ENCODE results near the gene KRT17.
A peak's percentile ranks its signal among the peaks of the same experiment; 100 is the strongest.

Gene KRT17

DNA sequence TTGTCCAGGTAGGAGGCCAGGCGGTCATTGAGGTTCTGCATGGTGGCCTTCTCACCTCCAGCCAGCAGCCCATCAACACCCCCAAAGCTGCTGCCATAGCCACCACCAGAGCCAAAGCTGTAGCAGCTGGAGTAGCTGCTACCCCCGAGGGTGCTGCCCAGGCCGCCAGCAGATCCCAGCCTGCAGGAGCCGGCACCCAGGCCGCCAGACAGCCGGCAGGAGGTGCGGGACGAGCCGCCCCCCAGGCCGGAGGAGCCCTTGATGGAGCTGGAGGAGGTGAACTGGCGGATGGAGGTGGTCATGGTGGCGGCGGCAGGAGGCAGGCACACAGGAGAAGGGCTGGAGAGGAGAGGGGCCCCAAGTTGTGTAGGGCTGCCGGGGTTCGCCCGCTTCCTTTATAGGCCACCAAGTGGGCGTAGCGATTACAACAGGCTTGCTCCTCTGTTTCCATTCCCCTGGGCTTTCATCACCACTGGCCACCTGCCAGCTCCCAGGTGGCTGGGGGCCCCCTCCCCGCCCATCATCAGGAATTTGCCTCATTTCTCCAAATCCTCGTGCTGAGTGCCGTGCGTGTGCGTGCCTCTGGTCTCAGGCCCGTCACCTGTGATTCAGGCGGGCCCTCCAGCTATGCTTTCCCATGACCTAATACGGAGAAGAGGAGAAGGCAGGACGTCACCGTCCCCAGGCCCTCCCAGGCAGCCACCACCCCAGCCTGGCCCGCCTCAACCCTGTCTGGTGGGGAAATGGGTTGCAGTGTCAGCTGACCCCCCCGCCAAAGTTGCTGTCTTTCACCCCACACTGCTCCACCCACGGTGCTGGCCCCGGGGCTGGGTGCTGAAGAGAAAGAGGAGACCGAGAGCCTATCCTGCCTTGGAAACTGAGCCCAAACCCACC is at the start of gene KRT17:
TSS of gene KRT17 (minus strand) at position 368 of the 894 bp plus-strand sequence. CDS start at position 302, 66 bp downstream.
- Histone ChIP-seq H3K4me1 (ENCODE audit: control insufficient read depth, insufficient read depth, low read length, unreplicated experiment) (no peaks in the 10 kb centered on the region), H3K27ac (ENCODE audit: low read depth, low read length) (no peak within 1 kb of the TSS), H2AFZ (ENCODE audit: low read length, unreplicated experiment) (no peak within 1 kb of the TSS), H3K36me3 (ENCODE audit: insufficient read depth, low read length) (no peaks in the 10 kb centered on the region), H3K4me3 (ENCODE audit: low read depth, low read length) (no peak within 1 kb of the TSS), H3K79me2 (ENCODE audit: control insufficient read depth, insufficient read depth, low read length, unreplicated experiment) (no peaks in the 10 kb centered on the region), H3K27me3 (ENCODE audit: insufficient read depth, low read length) (no peaks in the 10 kb centered on the region)

DNA sequence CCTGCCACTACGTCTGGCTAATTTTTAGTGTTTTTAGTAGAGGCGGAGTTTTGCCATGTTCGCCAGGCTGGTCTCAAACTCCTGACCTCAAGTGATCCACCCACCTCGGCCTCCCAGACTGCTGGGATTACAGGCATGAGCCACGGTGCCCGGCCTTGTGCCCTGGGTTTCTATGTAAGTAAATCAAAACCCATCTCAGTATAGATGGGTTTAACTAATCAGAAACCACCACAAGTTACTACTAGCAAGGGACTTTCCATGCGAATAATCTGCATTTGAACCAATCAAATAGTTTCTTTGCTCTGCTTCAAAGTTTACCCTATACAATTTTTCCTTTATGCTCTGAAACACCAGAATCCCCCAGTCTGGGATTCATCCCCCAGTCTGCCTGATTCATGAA is 47.8 kb upstream of the KRT17 start:
- H2AFZ ChIP-seq (ENCODE audit: low read length, unreplicated experiment), result no peak overlapping the region
- H3K27ac ChIP-seq (ENCODE audit: low read depth, low read length), result no peak overlapping the region
- peaks cover 5% of the 10 kb centered on the region for H3K4me1 ChIP-seq (ENCODE audit: control insufficient read depth, insufficient read depth, low read length, unreplicated experiment)
- no peaks in the 10 kb centered on the region for H3K79me2 ChIP-seq (ENCODE audit: control insufficient read depth, insufficient read depth, low read length, unreplicated experiment)
- no peaks in the 10 kb centered on the region for H3K36me3 ChIP-seq (ENCODE audit: insufficient read depth, low read length)
- no peak overlapping the region for H3K4me3 ChIP-seq (ENCODE audit: low read depth, low read length)
- no peaks in the 10 kb centered on the region for H3K27me3 ChIP-seq (ENCODE audit: insufficient read depth, low read length)

DNA sequence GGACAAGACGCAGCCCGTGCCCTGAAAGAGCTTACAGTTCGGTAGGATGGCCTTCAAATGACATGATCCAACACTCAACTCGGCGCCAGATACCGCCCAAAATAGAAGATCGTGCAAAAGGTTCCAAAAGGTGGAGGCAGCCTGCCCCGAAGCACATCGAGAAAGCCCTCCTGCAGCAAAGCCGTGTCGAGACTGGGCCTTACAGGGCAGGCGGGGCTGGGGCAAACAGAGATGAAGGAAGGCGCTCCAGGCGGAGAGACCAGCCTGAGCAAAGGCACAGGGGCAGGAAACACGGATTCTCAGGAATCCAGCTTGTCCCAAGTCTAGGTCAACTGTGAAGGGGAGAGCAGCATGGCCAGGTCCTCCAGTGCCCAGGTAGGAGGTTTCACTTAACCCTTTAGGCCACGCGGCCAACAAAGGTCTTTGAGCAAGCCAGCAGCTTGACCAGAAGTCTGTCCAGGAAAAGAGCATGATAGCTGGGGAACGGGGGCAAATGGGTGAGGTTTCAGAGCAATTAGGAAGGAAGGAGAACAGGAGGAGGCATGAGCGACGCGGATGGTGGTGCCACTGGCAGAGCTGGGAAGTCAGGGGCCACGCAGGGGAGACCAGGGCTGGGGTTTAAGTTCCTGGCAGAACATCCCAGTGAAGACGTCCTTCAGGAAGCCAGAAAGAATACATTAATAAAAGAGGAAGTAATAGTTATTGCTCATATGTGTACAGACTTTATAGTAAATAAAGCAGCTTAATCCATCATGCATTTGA is 43.1 kb upstream of the KRT17 start:
- no peaks in the 10 kb centered on the region for H3K27me3 ChIP-seq (ENCODE audit: insufficient read depth, low read length)
- no peaks in the 10 kb centered on the region for H3K36me3 ChIP-seq (ENCODE audit: insufficient read depth, low read length)
- peak overlapping the region; percentile 77; the same call in 1 of the 2 replicates for H3K4me3 ChIP-seq (ENCODE audit: low read depth, low read length)
- H2AFZ ChIP-seq (ENCODE audit: low read length, unreplicated experiment), result peak overlapping the region; percentile 65
- no peak overlapping the region for H3K27ac ChIP-seq (ENCODE audit: low read depth, low read length)
- H3K79me2 ChIP-seq (ENCODE audit: control insufficient read depth, insufficient read depth, low read length, unreplicated experiment), result no peaks in the 10 kb centered on the region
- peaks cover 6% of the 10 kb centered on the region for H3K4me1 ChIP-seq (ENCODE audit: control insufficient read depth, insufficient read depth, low read length, unreplicated experiment)

DNA sequence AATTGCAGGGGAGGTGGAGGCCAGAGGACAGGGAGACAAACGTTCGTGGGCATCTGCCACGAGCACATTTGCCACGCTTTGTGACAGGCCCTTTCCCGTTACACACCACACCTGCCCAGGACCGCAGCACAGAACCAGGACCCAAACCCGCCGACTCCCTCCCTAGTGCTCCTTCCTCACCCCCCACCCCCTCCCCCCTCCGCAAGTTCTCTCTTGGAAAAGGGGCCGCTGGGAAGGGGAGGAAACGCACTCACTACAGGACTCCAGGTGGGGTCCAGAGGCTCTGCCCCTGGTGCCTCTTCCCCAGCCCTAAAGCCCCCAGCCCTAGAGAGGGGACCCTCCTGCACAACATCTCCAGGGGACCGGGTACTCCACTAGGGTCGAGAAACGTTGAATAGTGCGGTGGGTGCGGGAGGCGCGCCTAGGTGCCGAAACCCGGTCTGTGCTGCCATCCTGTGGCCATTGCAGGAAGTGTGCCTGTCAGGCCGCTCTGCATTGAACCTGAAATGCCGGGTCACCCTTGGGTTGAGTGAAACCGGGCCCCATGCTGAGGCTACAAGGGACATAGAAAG is 42.4 kb upstream of the KRT17 start:
- peak overlapping the region; percentile 87 for H2AFZ ChIP-seq (ENCODE audit: low read length, unreplicated experiment)
- no peaks in the 10 kb centered on the region for H3K36me3 ChIP-seq (ENCODE audit: insufficient read depth, low read length)
- H3K79me2 ChIP-seq (ENCODE audit: control insufficient read depth, insufficient read depth, low read length, unreplicated experiment), result no peaks in the 10 kb centered on the region
- peak overlapping the region; percentile 77 for H3K4me3 ChIP-seq (ENCODE audit: low read depth, low read length)
- H3K4me1 ChIP-seq (ENCODE audit: control insufficient read depth, insufficient read depth, low read length, unreplicated experiment), result peaks cover 6% of the 10 kb centered on the region
- no peaks in the 10 kb centered on the region for H3K27me3 ChIP-seq (ENCODE audit: insufficient read depth, low read length)
- H3K27ac ChIP-seq (ENCODE audit: low read depth, low read length), result peak overlapping the region; percentile 81

DNA sequence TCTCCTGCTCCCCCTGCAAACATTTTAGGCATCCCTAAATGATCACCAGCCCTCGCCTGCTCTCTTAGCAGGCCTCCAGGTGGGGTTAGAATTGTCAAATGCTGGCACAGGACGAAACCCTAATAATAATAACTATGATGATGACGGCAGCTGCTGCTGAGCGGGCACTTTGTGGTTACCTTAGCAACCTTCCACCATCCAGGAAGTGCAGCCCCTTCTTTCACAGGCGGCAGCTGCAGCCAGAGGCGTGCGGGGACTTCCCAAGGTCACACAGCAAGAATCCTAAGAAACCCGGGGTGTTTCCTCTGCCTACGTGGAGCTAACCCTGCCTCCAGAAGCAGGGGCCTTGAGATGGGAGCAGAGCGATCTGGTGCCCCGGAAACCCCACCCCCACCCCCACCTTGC is 41.9 kb upstream of the KRT17 start:
- peak overlapping the region; percentile 81 for H3K27ac ChIP-seq (ENCODE audit: low read depth, low read length)
- H2AFZ ChIP-seq (ENCODE audit: low read length, unreplicated experiment), result peak overlapping the region; percentile 87
- H3K36me3 ChIP-seq (ENCODE audit: insufficient read depth, low read length), result no peaks in the 10 kb centered on the region
- no peaks in the 10 kb centered on the region for H3K27me3 ChIP-seq (ENCODE audit: insufficient read depth, low read length)
- H3K79me2 ChIP-seq (ENCODE audit: control insufficient read depth, insufficient read depth, low read length, unreplicated experiment), result no peaks in the 10 kb centered on the region
- H3K4me1 ChIP-seq (ENCODE audit: control insufficient read depth, insufficient read depth, low read length, unreplicated experiment), result peaks cover 6% of the 10 kb centered on the region
- peak overlapping the region; percentile 77 for H3K4me3 ChIP-seq (ENCODE audit: low read depth, low read length)

DNA sequence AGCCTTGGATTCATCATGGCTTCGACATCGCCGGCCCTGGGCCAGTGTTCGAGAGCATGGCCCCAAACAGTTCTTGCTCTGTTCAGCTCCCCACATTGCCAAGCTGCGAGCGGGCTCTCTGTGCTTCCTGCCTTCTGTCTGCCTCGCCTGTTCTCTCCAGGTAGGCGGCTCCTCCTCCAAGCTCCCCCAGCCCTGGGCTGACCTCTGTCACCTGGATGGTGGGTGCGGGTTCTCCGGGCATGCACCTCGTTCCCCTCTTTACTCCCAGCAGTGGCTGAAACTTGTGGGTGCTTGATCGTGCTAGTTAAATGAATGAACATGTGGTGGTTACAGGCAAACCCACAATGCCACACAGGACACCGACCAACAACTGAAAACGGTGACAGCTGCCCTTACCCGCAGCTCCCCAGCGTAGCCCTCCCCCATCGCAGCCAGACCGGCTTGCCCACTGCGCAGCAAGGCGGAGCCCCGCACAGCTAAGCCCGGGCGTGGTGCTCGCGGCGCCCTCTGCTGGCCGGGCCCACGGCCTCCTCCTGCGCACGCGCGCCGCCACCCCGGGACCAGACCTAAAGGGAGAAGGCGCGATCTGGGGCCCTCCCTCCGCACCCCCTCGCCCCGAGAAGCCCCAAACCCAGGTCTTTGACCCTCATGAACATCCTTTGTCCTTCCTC is 41.3 kb upstream of the KRT17 start:
- peaks cover 6% of the 10 kb centered on the region for H3K4me1 ChIP-seq (ENCODE audit: control insufficient read depth, insufficient read depth, low read length, unreplicated experiment)
- peak overlapping the region; percentile 77 for H3K4me3 ChIP-seq (ENCODE audit: low read depth, low read length)
- H3K79me2 ChIP-seq (ENCODE audit: control insufficient read depth, insufficient read depth, low read length, unreplicated experiment), result no peaks in the 10 kb centered on the region
- H3K36me3 ChIP-seq (ENCODE audit: insufficient read depth, low read length), result no peaks in the 10 kb centered on the region
- peak overlapping the region; percentile 81 for H3K27ac ChIP-seq (ENCODE audit: low read depth, low read length)
- peak overlapping the region; percentile 87 for H2AFZ ChIP-seq (ENCODE audit: low read length, unreplicated experiment)
- H3K27me3 ChIP-seq (ENCODE audit: insufficient read depth, low read length), result no peaks in the 10 kb centered on the region

DNA sequence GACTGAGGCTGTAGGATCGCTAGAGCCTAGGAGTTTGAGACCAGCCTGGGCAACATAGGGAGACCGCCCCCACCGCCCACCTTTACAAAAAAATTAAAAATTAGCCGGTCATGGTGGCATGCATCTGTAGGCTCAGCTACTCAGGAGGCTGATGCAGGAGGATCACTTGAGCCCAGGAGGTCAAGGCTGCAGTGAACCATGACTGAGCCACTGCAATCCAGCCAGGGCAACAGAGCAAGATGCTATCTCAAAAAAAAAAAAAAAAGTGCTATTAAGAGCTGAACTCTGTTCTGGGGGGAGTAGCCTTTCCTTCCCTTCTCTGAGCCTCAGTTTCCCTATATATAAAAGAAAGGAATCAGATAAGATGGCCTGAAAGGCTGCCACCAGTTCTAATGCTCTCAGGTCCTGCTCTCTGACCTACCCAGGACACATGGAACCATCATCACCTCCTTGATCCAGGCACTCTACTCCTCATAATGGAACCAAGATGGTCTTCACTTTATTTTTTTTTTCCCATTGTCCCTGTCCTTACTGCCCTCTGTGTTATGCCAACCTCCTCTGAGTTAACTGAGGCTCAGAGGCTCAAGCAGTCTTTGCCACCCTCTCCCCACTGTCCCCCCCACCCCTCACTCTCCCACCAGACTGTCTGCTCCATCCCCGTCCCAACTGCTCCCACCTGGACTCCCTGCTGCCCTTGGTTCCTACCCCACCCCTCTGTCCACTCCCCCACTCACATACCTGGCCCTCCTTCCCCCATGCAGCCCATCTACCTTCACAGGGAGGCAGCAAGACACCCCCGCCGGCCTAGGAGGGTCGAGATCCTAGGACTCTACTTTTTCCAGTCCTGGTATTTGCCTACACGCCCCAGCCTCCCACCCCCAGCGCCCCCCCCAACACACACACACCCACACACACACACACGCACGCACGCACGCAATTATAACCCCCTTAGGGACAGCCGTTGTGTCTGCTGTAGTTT is 40.5 kb upstream of the KRT17 start:
- H3K27ac ChIP-seq (ENCODE audit: low read depth, low read length), result no peak overlapping the region
- no peaks in the 10 kb centered on the region for H3K79me2 ChIP-seq (ENCODE audit: control insufficient read depth, insufficient read depth, low read length, unreplicated experiment)
- no peaks in the 10 kb centered on the region for H3K27me3 ChIP-seq (ENCODE audit: insufficient read depth, low read length)
- peak overlapping the region; percentile 77 for H3K4me3 ChIP-seq (ENCODE audit: low read depth, low read length)
- no peaks in the 10 kb centered on the region for H3K36me3 ChIP-seq (ENCODE audit: insufficient read depth, low read length)
- peaks cover 6% of the 10 kb centered on the region for H3K4me1 ChIP-seq (ENCODE audit: control insufficient read depth, insufficient read depth, low read length, unreplicated experiment)
- H2AFZ ChIP-seq (ENCODE audit: low read length, unreplicated experiment), result no peak overlapping the region

DNA sequence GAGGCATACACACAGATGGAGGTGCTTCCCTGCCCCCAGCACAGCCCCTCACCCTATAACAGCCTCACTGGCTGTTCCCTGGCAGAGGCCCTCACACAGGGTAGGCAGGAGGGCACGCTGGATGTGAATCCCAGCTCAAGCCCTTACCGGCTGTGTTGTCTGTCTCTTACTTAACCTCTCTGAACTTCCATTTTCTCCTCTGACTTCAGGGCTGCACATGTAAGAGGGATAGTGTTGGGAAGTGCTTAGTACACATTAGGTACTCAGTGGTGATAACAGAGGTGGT is 39.7 kb upstream of the KRT17 start:
- Histone ChIP-seq H3K27ac (ENCODE audit: low read depth, low read length) (no peak overlapping the region), H2AFZ (ENCODE audit: low read length, unreplicated experiment) (no peak overlapping the region)

DNA sequence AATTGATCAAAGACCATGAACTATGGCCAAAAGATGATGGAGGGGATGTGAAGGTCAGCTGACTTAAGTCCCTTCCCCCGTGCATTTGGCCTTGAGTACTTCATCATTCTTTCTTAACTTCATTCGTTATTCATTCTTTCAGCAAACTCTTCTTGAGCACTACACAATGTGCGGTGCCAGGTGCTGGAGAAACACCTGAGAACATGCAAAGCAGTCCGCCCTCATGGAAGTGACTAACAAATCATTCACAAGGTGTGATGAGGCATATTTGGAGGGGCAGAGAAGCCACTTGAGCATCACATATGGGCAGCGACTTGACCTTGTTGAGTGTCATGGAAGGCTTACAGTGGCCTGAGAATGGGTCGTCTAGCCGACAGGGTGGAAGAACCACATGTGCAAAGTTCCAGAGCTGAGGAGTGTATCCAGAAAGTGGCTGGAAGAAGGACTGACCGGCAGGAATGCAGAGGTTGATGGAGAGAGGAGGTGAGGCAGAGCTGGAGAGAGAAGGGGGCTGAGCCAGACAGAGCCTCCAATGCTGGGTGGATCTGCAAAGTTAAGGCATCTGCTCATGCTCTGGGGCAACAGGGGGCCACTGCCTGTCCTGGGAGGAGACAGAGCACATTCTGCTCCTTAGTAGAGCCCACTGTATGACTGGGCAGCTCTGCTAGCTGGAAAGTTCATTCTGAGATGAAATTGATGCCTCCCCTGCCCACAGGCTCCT is 39.2 kb upstream of the KRT17 start:
- Histone ChIP-seq H3K27me3 (ENCODE audit: insufficient read depth, low read length) (no peaks in the 10 kb centered on the region), H3K36me3 (ENCODE audit: insufficient read depth, low read length) (no peaks in the 10 kb centered on the region), H3K27ac (ENCODE audit: low read depth, low read length) (no peak overlapping the region), H3K4me3 (ENCODE audit: low read depth, low read length) (no peak overlapping the region), H3K4me1 (ENCODE audit: control insufficient read depth, insufficient read depth, low read length, unreplicated experiment) (peaks cover 6% of the 10 kb centered on the region), H2AFZ (ENCODE audit: low read length, unreplicated experiment) (no peak overlapping the region), H3K79me2 (ENCODE audit: control insufficient read depth, insufficient read depth, low read length, unreplicated experiment) (no peaks in the 10 kb centered on the region)

More for the DNA sequence above, 39.7 kb upstream of the KRT17 start:
- Histone ChIP-seq H3K4me1 (ENCODE audit: control insufficient read depth, insufficient read depth, low read length, unreplicated experiment) (peaks cover 6% of the 10 kb centered on the region), H3K79me2 (ENCODE audit: control insufficient read depth, insufficient read depth, low read length, unreplicated experiment) (no peaks in the 10 kb centered on the region), H3K4me3 (ENCODE audit: low read depth, low read length) (no peak overlapping the region), H3K36me3 (ENCODE audit: insufficient read depth, low read length) (no peaks in the 10 kb centered on the region), H3K27me3 (ENCODE audit: insufficient read depth, low read length) (no peaks in the 10 kb centered on the region)
